Measurements from ENCODE around the gene EIF3F.

EIF3F gene

DNA sequence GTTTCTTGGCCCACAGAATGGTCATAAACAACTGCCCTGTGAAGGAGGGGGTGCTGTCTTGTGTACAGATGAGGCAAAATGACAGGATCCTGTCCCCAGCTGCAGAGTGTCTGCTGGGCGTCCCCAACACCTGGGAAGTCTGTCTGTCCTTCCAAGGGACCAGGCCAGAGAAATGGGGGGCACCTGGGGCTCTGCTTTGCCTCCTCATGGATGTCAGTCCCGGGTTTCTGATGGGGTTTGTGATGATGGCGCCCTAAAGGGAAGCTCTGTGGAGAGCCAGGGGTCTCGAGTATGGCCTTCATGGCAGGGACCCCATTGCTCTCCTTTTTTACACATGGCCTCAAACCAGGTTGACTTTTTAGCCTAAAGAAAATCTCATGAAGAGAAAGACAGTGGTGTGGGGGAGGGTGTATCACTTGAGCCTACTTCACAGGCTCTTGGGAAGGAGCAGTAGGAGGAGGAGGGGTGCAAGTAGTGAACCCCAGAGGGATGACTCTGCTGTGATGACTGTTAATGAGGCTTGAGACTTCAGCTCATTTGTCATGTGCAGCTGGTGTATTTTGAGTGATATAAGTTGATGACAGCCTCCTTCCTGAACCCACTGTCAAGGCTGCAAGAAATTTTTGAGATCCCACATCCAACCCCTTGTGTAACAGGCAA is 53.3 kb downstream of the EIF3F start:
- DNase-seq, result no peak

DNA sequence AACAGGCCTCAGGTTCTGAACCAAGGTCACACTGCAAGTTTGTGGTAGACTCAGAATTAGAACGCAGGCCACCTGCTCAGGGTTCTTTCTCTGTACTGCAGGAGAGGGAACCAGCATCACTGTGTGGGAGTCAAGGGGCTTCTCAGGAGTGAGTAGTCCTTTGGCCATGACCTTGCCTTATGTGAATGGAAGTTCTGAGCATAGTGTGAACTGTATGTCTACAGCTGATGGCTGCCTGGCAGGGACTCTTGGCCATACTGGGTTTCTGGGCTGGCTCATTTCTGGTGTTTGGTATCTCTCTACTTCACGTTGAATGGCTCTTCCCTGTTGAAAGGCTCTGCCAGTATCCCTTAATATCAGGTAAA is 53.8 kb downstream of the EIF3F start:
- DNase-seq, result no peak

DNA sequence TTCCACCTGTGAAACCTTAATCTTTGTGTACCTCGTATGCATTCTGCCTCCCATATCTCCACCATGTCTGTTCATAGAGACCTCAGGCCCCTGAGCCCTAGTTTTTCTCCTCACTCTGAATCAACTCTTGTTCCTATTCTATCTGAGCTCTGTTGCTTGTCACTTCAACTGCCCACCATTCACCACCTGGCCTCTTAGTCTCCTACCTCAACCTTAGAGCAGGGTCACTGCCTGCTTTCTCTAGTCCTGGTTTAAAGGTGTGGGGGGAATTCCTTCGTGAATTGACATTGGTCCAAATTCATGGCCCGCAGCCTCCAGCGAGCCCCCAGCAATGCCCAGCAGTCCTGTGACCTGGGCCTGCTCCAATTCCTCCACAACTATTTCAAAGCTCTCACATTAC is 54.4 kb downstream of the EIF3F start:
- no peak for DNase-seq

GRCh38 chr11:8043756-8044155 is 56.6 kb downstream of the EIF3F start:
- DNase-seq, result no peak

GRCh38 chr11:8045839-8046238 is 58.7 kb downstream of the EIF3F start:
- DNase-seq, result no peak

DNA sequence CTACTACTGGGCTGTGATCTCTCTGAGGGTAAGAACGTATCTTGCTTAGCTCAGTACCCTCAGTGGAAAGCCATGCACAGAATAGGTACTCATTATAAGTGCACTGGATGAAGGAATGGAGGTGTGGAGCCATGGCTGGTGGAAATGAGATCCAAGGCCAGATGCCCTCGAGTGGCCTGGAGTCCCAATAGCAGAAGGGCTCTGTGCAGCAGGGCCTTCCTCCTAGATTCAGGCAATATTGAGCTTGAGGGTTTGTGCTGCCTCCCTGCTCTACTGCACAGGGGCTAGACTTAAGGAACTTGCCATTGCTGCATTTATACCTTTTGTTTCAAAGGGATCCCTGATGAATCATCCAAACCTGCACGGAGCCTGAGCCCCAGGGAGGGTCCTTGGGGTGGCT is 60.2 kb downstream of the EIF3F start:
- no peak for DNase-seq

DNA sequence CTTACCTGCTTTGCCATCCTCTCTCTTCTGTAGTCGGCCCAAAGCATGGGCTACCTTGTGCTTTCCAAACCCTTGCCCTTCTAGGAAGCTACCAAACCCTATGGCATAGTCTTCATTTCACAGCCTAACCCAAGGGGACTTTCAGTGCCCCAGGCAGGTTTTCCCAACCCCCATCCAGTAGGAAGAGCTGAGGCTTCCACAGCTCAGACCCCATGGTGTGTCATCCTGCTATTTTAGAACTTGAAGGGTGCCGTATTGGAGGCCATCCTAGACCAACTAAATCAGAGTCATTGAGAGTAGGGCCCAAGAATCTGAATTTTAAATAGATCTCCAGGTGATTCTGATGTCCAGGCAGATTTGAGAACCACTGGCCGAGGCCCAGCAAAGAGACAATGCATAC is 61.9 kb downstream of the EIF3F start:
- no peak for DNase-seq

Measured in activated CD4-positive, alpha-beta T cell treated with anti-CD3 and anti-CD28 coated beads for 4 hours (primary cell).